Stimulated activated naive B cell treated with anti-CD40 and anti-IgM and Interleukin-4, amounts not matched to agents 10 μg/mL and 1 μg/mL and 100 μg/mL, for 72 hours (primary cell): ENCODE measurements around the gene METAP2.
"Not testable (repeated sequence)": the region's sequence is repeated elsewhere in the genome, so short reads cannot be mapped to it uniquely, and the experiment has no call there.

Source experiments
- ATAC-seq, 2 donors: fragments of 150-1000 bp; cut with Tn5 transposase; replicated peaks; 2 replicates each; pipeline ENCODE4 v1.10.0; 2021; ENCODE audit warnings: moderate library complexity in 1 of 2
- DNase-seq: peaks from one replicate; pipeline ENCODE4 v3.0.0; 2021
- H3K27ac Mint-ChIP-seq: one replicate; pipeline ENCODE4 v1.8.0; 2022; ENCODE audit warnings: mild to moderate bottlenecking, mixed read lengths
- H3K27me3 Mint-ChIP-seq, 2 donors: one replicate each; pipeline ENCODE4 v1.8.0; 2022; ENCODE audit warnings: mixed read lengths in 2 of 2
- H3K36me3 Mint-ChIP-seq, 2 donors: one replicate each; pipeline ENCODE4 v1.8.0; 2022; ENCODE audit warnings: mixed read lengths in 2 of 2, mild to moderate bottlenecking in 1 of 2
- H3K4me1 Mint-ChIP-seq, 2 donors: one replicate each; pipeline ENCODE4 v1.8.0; 2022; ENCODE audit warnings: mixed read lengths in 2 of 2, mild to moderate bottlenecking in 1 of 2
- H3K4me3 Mint-ChIP-seq, 2 donors: one replicate each; pipeline ENCODE4 v1.8.0; 2022; ENCODE audit warnings: mild to moderate bottlenecking in 2 of 2, mixed read lengths in 2 of 2, moderate library complexity in 1 of 2
- H3K9me3 Mint-ChIP-seq, 2 donors: one replicate each; pipeline ENCODE4 v1.8.0; 2022; ENCODE audit warnings: mixed read lengths in 2 of 2, mild to moderate bottlenecking in 1 of 2

METAP2 gene

DNA sequence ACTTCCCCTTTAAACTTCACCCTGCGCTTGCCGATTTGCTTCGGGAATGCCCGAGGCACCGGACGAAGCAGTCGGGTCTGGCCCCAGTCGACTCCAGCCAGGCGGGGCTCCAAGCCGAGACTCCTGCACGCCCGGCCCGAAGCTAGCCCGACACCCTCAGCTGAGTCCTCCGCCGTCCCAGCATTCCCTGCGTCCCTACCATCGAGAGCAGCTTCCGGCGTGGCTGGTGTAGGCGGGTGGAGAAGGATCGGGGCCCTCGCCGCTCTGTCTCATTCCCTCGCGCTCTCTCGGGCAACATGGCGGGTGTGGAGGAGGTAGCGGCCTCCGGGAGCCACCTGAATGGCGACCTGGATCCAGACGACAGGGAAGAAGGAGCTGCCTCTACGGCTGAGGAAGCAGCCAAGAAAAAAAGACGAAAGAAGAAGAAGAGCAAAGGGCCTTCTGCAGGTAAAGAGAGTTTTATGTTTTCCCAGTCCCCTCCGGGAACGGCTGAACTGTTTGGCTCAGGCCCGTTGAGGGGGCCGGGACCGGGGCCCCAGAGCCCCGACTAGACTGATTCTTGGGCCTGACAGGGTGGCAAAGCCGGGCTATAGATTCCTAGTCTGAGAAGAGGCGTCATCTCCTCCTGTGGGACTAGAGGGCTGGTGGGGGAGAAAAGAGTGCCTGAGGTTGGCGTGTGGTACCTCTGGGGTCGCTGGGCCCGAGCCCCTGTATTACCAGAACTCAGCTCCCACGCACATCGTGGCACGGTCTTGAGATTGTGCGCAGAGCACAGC lies at the start of gene METAP2:
TSS of gene METAP2 (plus strand) at position 269 of the 776 bp plus-strand sequence. CDS start at position 297, 28 bp downstream.
- H3K4me1 Mint-ChIP-seq = peaks cover 12 to 30% of the 10 kb centered on the region in 2 donors
- H3K36me3 Mint-ChIP-seq = peaks cover 29% of the 10 kb centered on the region in 2 donors
- ATAC-seq (peak; percentile 98), DNase-seq (peak; percentile 96)
- H3K27ac Mint-ChIP-seq = peak within 1 kb of the TSS; percentile 100
- H3K27me3 Mint-ChIP-seq = peaks cover 6 to 8% of the 10 kb centered on the region in 2 donors
- H3K9me3 Mint-ChIP-seq = no peaks in the 10 kb centered on the region
- peak within 1 kb of the TSS; percentile 95 to 100 for H3K4me3 Mint-ChIP-seq

DNA sequence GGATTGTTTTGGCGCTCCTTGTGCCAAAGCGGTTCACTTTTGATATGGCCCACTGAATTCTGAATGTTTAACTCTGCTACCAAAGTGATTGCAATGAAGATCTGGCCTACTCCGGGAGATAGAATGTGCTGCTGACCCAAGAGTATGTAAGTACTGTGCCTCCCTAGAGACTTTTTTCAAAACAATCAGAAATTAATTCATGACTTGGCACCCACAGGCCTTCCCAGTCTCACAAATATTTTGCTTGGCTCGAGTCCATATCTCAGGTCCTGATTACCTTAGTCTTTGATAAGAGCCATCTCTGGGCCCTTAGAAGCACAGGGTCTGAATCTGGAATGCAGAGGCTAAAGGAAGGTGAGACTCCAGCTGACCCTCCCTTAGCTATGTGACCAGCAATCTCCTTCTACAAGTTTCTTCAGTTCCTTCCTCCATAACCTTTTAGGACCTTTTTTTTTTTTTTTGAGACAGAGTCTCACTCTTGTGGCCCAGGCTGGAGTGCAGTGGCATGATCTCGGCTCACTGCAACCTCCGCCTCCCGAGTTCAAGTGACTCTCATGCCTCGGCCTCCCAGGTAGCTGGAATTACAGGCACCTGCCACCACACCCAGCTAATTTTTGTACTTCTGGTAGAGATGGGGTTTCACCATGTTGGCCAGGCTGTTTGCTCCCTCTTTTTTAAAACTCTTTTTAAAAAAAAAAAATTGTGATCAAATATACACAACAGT lies 49.5 kb upstream of the METAP2 start:
- ATAC-seq = no peak
- Mint-ChIP-seq H3K9me3 (peaks cover 0 to 4% of the 10 kb centered on the region in 2 donors), H3K4me1 (peaks cover 4 to 15% of the 10 kb centered on the region in 2 donors), H3K27ac (no peak overlapping the region), H3K4me3 (no peak overlapping the region), H3K36me3 (no peaks in the 10 kb centered on the region), H3K27me3 (peaks cover 0 to 3% of the 10 kb centered on the region in 2 donors)
- DNase-seq = no peak

DNA sequence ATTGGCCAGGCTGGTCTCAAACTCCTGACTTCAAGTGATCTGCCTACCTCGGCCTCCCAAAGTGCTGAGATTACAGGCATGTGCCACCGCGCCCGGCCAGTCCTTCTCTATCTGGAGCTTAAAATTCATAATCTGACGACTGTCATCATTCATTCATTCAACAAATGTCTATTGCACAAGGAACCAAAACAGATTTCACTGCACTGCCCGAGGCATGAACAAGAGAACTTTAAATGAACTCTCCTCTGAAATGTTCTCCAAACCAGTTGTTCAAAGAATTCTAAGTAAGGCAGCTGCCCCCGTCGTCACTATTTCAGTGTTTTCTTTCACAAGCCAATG lies 44.8 kb upstream of the METAP2 start:
- H3K9me3 Mint-ChIP-seq = peaks cover 0 to 4% of the 10 kb centered on the region in 2 donors
- no peak overlapping the region for H3K27ac Mint-ChIP-seq
- H3K36me3 Mint-ChIP-seq = no peaks in the 10 kb centered on the region
- no peak for ATAC-seq
- H3K4me3 Mint-ChIP-seq = no peak overlapping the region
- DNase-seq = no peak
- H3K27me3 Mint-ChIP-seq = peaks cover 6 to 8% of the 10 kb centered on the region in 2 donors
- H3K4me1 Mint-ChIP-seq = peaks cover 4 to 15% of the 10 kb centered on the region in 2 donors

DNA sequence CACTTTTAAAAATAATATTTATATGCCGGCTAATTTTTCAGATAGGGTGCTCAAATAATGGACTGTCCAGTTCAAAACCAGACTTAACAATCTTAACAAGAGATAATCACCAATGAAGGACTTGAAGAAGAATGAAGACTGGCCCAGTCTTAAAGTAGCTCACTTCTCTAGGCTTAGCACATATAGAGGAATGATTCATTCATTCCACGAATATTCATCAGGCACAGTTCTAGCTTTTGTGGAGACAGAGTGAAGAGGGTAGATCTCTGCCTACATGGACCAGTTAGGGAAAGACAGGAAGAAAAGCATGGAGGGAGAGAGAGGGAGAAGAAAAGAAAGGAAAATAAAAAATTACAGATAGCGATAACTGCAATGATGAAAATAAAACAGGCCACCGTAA lies 42.8 kb upstream of the METAP2 start:
- H3K27me3 Mint-ChIP-seq = peaks cover 6 to 8% of the 10 kb centered on the region in 2 donors
- peaks cover 4 to 15% of the 10 kb centered on the region in 2 donors for H3K4me1 Mint-ChIP-seq
- no peaks in the 10 kb centered on the region for H3K36me3 Mint-ChIP-seq
- DNase-seq (no peak), ATAC-seq (no peak)
- peak overlapping the region; percentile 1 for H3K27ac Mint-ChIP-seq
- peaks cover 0 to 4% of the 10 kb centered on the region in 2 donors for H3K9me3 Mint-ChIP-seq
- no peak overlapping the region for H3K4me3 Mint-ChIP-seq

DNA sequence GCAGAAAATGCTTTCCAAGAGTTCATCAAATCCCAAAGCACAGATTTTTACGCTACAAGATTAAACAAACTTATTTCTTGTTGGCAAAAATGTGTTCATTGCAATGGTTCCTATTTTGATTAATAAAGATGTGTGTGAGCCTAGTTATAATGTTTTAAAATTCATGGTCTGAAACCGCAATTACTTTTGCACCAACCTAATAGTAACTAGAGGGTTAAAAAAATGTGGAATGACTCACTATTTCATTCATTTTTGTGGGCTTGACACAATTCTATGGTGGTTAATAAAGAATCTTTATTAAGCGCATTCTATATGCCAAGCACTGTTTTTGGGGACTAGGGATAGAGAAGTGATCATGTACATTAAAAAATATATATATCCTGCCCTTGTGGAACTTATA lies 38.6 kb upstream of the METAP2 start:
- H3K9me3 Mint-ChIP-seq = no peaks in the 10 kb centered on the region
- DNase-seq (no peak), ATAC-seq (no peak)
- no peaks in the 10 kb centered on the region for H3K36me3 Mint-ChIP-seq
- no peak overlapping the region for H3K4me3 Mint-ChIP-seq
- peaks cover 6 to 14% of the 10 kb centered on the region in 2 donors for H3K4me1 Mint-ChIP-seq
- peaks cover 6 to 8% of the 10 kb centered on the region in 2 donors for H3K27me3 Mint-ChIP-seq
- no peak overlapping the region for H3K27ac Mint-ChIP-seq

DNA sequence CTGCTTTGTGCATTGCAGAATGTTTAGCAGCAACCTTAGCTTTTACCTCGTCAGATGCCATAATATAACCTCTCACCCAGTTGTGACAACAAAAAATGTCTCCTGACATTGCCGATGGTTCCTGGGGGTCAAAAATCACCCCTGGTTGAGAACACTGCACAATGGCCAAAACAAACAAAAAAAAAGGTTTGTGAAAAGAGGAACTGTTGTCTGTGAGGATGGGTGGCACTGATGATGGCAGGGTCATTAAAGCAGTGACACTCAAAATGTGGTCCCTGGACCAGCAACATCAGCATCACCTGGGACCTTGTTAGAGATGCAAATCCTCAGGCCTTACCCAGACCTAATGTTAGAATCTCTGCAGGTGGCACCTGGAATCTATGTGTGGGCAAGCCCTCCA lies 36.4 kb upstream of the METAP2 start:
- DNase-seq (no peak), ATAC-seq (no peak)
- H3K27me3 Mint-ChIP-seq = peaks cover 0 to 4% of the 10 kb centered on the region in 2 donors
- H3K4me1 Mint-ChIP-seq = peaks cover 6 to 14% of the 10 kb centered on the region in 2 donors
- no peak overlapping the region for H3K4me3 Mint-ChIP-seq
- no peak overlapping the region for H3K27ac Mint-ChIP-seq
- no peaks in the 10 kb centered on the region for H3K36me3 Mint-ChIP-seq
- H3K9me3 Mint-ChIP-seq = no peaks in the 10 kb centered on the region

DNA sequence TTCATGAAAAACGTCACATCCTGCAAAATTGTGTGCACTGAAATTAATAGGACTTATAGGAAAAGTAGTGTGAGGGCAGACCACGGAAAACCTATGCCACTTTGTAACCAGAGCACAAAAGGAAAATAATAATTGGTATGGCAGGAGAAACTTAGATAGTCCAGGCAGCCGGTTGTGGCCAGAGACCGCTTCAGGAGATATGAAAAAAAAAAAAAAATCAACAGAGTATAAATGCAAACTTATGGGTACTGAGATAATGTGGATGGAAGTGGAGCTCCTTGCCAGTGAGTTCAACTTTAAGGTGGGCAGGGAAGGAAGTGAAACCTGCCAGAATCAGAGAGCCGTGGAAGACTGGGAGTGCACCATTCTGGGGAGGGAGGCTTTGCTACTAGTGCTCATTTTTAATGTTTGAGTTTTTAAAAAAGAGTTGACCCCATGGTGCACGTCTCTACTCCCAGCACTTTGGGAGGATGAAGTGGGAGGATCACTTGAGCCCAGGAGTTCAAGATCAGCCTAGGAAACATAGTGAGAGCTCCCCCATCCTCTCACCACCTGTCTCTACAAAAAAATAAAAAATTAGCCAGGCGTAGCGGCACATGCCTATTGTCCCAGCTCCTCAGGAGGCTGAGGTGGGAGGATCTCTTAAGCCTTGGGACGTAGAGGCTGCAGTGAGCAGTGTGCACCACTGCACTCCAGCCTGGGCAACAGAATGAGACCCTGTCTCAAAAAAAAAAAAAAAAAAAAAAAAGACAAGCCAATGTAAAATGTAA lies 34.3 kb upstream of the METAP2 start:
- no peak for DNase-seq
- Mint-ChIP-seq H3K4me3 (no peak overlapping the region), H3K27ac (peak overlapping the region; percentile 52), H3K9me3 (no peaks in the 10 kb centered on the region), H3K4me1 (peaks cover 6 to 14% of the 10 kb centered on the region in 2 donors), H3K36me3 (no peaks in the 10 kb centered on the region), H3K27me3 (peaks cover 0 to 7% of the 10 kb centered on the region in 2 donors)
- peak; percentile 84 to 89 for ATAC-seq

DNA sequence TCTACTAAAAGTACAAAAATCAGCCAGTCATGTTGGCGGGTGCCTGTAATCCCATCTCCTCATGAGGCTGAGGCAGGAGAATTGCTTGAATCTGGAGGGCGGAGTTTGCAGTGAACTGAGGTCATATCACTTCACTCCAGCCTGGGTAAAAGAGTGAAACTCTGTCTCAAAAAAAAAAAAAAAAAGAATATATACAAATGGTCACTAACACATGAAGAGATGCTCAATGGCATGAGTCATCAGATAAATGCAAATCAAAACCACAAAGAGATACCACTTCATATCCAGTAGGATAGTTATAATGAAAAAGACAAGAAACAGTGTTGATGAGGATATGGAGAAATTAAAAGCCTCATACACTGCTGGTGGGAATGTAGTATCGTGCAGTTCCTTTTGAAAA lies 33.6 kb upstream of the METAP2 start:
- Mint-ChIP-seq H3K27ac (no peak overlapping the region), H3K4me3 (no peak overlapping the region), H3K4me1 (peaks cover 6 to 14% of the 10 kb centered on the region in 2 donors), H3K27me3 (peaks cover 7 to 14% of the 10 kb centered on the region in 2 donors), H3K36me3 (no peaks in the 10 kb centered on the region), H3K9me3 (peaks cover 3 to 5% of the 10 kb centered on the region in 2 donors)
- ATAC-seq (no peak), DNase-seq (no peak)

DNA sequence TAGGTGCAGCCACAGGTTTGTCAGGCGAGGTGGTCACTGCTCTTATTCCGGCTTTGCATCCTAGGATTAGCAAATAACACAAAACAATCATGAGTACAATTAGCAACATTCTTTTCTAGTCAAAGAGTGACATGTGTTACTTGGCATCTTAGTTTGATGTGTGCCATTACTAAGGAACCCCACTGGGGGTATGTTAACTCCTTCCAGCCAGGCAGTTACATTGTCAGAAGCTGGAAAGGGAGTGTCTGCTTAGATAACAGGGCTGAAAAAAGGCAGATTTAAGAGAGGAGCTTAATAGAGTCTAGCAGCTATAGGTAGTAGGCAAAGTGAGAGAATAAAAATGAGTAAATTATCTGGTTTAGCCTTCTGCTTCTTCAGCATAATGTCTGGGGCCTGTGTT lies 30.5 kb upstream of the METAP2 start:
- Mint-ChIP-seq H3K27me3 (peaks cover 25 to 38% of the 10 kb centered on the region in 2 donors), H3K9me3 (peaks cover 6 to 8% of the 10 kb centered on the region in 2 donors), H3K27ac (no peak overlapping the region), H3K4me1 (peaks cover 11 to 24% of the 10 kb centered on the region in 2 donors), H3K36me3 (peaks cover 0 to 4% of the 10 kb centered on the region in 2 donors), H3K4me3 (no peak overlapping the region)
- DNase-seq (no peak), ATAC-seq (no peak)

DNA sequence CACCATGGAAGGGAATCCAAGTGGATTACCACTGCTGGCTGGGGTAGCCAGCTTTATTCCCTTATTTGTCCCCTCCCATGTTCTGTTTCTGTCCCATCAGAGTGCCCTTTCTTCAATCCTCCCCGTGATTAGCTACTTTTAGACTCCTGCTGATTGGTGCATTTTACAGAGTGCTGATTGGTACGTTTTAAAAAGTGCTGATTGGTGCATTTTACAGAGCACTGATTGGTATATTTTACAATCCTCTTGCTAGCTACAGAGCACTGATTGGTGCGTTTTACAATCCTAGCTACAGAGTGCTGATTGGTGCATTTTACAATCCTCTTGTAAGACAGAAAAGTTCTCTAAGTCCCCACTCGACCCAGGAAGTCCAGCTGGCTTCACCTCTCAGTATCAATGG lies 28.9 kb upstream of the METAP2 start:
- not testable (repeated sequence) for H3K4me3 Mint-ChIP-seq, H3K36me3 Mint-ChIP-seq, H3K9me3 Mint-ChIP-seq, DNase-seq, H3K27ac Mint-ChIP-seq, ATAC-seq
- H3K4me1 Mint-ChIP-seq = peaks cover 5 to 10% of the 10 kb centered on the region in 2 donors
- H3K27me3 Mint-ChIP-seq = peaks cover 39 to 52% of the 10 kb centered on the region in 2 donors

DNA sequence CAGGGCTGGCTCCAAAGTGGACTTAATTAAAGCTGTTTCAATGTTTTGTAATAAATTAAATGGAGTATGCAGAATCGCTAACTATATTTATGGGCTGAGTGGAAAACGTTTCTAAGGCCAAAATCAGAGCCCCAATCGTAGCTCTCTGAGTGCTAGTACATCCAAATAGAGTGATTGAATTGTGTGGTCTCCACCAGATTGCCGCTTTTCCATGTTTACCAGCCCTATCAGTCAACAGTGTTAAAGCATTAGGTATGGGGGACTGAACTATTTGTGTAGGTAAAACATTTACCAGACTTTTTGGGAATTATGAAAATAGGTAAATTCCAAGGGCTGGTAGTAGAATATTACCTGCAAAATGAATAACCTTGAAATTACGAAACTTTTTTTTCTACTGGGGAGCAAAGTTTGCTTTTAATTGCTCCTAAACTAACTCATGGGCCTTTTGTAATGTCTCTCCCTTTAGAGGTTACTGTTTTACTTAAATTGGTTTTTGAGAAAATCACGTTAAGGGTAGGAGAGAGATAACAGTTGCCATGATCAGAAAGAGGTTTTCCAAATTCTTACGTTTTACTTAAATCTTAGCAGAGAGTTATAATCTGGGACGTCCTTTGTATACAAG lies 28.0 kb upstream of the METAP2 start:
- peaks cover 5 to 10% of the 10 kb centered on the region in 2 donors for H3K4me1 Mint-ChIP-seq
- H3K4me3 Mint-ChIP-seq = no peak overlapping the region
- peaks cover 47 to 61% of the 10 kb centered on the region in 2 donors for H3K27me3 Mint-ChIP-seq
- H3K9me3 Mint-ChIP-seq = peaks cover 6 to 8% of the 10 kb centered on the region in 2 donors
- ATAC-seq (no peak), DNase-seq (no peak)
- H3K27ac Mint-ChIP-seq = no peak overlapping the region
- peaks cover 0 to 4% of the 10 kb centered on the region in 2 donors for H3K36me3 Mint-ChIP-seq

DNA sequence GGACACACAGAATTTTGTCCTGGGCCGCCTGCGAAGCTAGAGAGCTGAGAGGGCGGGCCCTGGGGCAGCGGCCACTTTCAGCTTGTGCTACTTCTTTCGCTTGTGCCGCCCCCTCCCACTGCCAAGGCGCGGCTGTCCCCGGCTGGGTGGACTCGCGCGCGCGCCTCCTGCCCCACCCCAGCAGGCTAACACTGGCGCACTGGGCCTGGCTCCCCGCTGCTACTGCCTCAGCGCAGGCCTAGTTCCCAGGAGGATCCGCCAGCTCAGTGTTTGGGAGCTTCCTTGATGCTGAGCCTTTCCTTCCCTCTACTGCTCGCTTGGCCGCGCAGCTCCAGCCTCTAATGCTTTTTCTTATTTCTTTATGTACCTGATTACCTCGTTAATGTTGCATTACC lies 27.4 kb upstream of the METAP2 start:
- Mint-ChIP-seq H3K27me3 (peaks cover 47 to 61% of the 10 kb centered on the region in 2 donors), H3K27ac (no peak overlapping the region), H3K4me3 (peak overlapping the region in 1 of 2 donors; percentile 71), H3K36me3 (peaks cover 0 to 4% of the 10 kb centered on the region in 2 donors), H3K9me3 (peaks cover 6 to 8% of the 10 kb centered on the region in 2 donors), H3K4me1 (peaks cover 5 to 10% of the 10 kb centered on the region in 2 donors)
- no peak for DNase-seq
- ATAC-seq = peak in 1 of 2 donors; percentile 16

DNA sequence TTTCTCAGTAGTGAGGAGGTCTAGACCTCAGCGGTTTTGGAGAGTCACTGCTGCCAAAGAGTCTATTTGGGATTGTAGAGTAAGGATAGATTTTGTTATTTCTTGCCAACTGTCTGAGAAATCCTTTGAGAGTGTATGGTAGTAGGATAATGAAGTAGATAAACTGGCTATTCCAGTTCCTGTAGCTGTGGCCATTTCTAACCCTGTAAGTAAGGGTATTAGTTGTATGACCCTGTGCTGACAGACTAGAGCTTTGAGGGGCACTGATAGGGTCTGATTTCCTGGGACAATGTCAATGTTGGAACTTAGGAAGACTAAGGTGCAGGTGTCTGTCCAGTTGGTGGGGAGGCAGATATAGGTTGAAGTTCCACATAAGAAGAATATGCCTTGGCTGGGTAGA lies 24.3 kb upstream of the METAP2 start:
- Mint-ChIP-seq H3K27me3 (peaks cover 47 to 55% of the 10 kb centered on the region in 2 donors), H3K4me1 (peaks cover 8 to 10% of the 10 kb centered on the region in 2 donors)
- H3K9me3 Mint-ChIP-seq, H3K4me3 Mint-ChIP-seq, H3K27ac Mint-ChIP-seq, DNase-seq, H3K36me3 Mint-ChIP-seq, ATAC-seq: not testable (repeated sequence)

DNA sequence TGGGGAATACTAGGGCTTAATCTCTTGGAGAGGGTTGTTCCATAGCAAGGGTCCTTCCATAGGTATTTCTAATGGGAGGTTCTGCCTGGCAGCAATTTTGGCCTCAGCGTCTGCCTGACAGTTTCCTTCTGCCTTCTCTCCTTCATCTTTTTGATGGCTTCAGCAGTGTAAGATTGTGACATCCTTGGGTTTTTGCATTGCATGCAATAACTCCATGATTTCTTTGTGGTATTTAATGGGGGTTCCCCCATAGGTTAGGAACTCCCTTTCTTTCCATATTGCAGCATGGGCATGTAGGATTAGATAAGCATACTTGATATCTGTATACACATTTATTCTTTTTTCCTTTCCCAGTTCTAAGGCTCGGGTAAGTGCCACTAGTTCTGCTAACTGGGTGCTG lies 21.5 kb upstream of the METAP2 start:
- H3K9me3 Mint-ChIP-seq, H3K36me3 Mint-ChIP-seq, H3K27ac Mint-ChIP-seq, H3K4me3 Mint-ChIP-seq, DNase-seq, H3K4me1 Mint-ChIP-seq, ATAC-seq: not testable (repeated sequence)
- peaks cover 27 to 31% of the 10 kb centered on the region in 2 donors for H3K27me3 Mint-ChIP-seq
